ENCODE measurements around the gene RTN4RL1.

Gene RTN4RL1

GRCh38 chr17:1919201-1919600, 105.9 kb downstream of the RTN4RL1 start:
- DNase-seq (ENCODE audit: low spot score) = no peak

- DNase-seq (ENCODE audit: low spot score) = no peak
These were observed 106.6 kb downstream of the RTN4RL1 start for GRCh38 chr17:1918346-1919162.

DNA sequence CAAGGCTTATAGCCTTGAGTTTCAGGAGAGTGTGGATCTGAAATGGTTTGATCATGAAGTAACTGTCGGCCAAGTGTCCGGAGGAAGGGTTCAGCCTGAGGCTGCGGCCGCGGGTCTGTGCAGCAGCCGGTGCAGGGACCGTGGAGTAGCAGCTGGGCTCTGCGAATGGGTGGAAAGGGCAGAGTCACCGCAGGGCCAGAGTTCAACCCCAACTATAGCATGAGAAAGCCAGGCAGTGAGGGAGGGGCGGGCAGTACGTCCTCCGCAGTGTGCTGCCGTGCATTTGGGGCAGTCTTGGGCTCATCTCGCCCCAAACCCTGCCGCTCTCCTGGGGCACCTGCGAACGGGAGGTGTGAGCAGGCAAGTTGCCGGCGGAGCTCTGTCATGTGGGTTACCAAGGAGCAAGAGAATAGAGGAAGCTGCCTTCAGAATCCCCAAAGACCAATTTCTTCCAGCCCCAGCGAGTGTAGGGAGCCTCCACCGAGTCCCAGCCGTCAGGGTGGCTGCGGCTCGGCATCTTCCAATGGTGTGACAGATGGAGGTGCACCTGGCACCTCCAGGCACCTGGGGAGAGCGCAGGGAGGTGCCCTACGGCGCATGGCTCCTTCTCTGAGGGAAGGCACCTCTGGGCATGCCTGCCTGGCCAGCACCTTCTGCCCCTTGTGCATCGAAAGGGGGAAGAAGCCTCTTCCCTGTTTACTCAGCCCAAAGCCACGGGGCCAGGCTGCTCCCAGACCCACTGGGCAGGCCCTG, 108.0 kb downstream of the RTN4RL1 start:
- DNase-seq (ENCODE audit: low spot score) = no peak

- no peak for DNase-seq (ENCODE audit: low spot score)
These were observed 108.8 kb downstream of the RTN4RL1 start for GRCh38 chr17:1916316-1916715.

DNA sequence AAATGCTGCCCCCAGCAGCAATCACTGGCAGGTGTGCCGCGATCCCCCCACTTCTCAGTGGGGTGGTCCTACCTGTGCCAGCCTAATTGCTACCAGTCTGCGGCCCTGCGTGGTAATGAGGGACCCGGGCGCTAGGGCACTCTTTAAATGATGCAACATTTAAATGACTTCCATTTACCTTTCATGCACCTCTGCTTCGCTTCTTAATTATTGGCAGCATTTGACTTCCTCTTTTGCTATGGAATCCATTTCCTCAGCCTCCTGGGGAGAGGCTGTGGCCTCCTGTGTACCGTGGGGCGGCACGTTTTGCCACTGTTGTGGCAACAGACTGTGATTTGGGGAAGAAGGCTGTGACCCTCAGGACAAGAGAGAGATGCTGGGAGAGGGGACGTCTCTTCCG, 109.2 kb downstream of the RTN4RL1 start:
- no peak for DNase-seq (ENCODE audit: low spot score)

- no peak for DNase-seq (ENCODE audit: low spot score)
These were observed 110.5 kb downstream of the RTN4RL1 start for GRCh38 chr17:1914661-1915083.

GRCh38 chr17:1913702-1914101, 111.4 kb downstream of the RTN4RL1 start:
- DNase-seq (ENCODE audit: low spot score) = no peak

- no peak for DNase-seq (ENCODE audit: low spot score)
These were observed 113.0 kb downstream of the RTN4RL1 start for GRCh38 chr17:1912146-1912545.

DNA sequence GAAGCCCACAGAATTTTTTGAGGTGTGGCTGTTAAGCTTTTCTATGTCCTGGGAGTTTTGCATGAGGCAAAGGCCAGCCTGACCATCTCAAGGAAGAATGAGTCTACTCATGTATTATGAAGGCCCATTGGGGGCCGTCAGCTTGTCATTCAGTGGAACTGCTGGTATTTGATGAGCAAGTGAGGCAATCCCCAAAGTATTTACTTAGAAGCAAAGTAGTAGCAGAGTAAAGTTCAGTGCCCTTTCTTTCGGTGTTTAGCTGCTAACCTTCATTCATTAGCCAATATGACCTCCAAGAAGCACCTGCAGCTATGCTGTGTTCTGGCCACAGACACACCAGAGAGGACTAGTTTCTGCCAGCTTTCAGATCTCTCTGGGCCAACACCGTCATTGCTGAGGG, 115.1 kb downstream of the RTN4RL1 start:
- no peak for DNase-seq (ENCODE audit: low spot score)

GRCh38 chr17:1908699-1909309, 116.3 kb downstream of the RTN4RL1 start:
- DNase-seq (ENCODE audit: low spot score) = peak; percentile 82

- DNase-seq (ENCODE audit: low spot score) = peak; percentile 38
These were observed 117.0 kb downstream of the RTN4RL1 start for GRCh38 chr17:1907909-1908698.

DNA sequence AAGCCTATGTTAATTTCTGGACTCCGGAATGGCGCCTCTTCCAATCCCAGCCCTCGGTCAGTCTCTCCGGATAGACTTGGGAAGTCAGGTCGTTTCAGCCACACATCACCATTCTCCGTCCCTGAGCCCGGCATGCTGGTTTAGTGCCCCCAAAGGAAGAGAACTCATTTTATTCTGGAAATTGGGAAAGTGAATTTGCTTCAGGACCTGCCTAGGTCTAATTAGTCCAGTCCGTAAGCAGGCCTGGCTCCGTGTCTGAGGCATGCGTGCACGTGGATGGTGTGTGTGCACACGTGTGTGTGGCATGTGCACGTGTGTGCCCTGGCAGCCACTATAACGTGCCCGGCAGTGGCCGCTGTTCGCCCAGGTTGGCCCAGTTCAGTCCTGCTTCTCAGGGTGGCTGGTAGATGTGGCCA, 117.9 kb downstream of the RTN4RL1 start:
- DNase-seq (ENCODE audit: low spot score) = no peak

DNA sequence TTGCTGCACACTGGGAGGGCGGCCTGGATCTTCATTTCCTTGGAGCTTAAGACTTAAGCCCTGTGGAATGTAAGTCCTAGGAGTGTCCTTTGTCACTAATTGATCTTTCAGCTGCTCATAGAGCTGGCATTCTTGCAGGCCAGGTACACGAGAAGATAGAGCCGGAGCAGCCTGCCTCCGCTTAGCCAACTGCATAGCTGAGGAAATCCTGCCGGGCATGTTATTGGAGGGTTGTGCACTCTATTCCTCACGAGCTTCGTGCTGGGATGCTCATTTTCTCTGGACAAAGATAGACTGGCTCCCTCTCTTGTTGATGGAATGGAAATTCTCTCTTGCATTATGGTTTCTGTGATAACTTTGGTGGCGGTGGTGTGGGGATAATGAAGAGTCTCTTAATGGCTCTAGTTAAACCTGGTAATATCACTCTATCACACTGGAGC, 118.5 kb downstream of the RTN4RL1 start:
- DNase-seq (ENCODE audit: low spot score) = no peak

DNA sequence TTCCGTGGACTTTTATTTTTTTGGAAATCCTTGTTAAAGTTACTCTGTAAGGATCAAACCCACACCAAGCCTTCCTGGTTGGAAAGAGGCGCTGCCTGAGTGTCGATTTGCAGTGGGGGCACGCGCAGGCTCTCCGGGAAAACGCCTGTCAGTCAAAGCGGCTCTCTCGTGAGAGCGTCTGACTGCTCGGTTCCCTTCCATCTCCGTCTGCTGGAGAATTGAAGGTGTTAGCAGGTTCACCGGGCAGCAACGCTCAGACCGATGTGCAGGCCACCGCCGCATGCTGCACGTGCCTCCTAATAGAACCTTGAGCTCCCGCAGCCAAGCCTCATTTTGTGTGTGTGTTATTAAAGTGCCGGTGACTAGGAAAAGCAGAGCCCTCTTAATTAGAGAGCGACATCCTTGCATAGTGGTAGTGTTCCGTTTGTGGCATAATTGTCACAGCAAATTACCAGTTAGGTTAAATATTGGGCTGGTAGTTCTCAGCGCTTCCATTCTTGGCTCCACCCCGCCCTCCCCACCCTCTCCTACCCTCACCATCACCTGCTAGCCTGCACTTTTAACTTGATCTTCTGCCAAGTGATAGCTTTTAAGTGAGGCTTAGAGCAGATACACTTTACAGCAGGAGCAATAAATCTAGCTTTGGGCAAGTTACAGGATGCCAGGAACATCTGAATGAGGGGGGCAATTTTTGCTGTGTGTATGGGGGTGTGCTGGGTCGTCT, 119.8 kb downstream of the RTN4RL1 start:
- DNase-seq (ENCODE audit: low spot score) = peak; percentile 38

- no peak for DNase-seq (ENCODE audit: low spot score)
These were observed 120.6 kb downstream of the RTN4RL1 start for GRCh38 chr17:1904273-1905182.

DNA sequence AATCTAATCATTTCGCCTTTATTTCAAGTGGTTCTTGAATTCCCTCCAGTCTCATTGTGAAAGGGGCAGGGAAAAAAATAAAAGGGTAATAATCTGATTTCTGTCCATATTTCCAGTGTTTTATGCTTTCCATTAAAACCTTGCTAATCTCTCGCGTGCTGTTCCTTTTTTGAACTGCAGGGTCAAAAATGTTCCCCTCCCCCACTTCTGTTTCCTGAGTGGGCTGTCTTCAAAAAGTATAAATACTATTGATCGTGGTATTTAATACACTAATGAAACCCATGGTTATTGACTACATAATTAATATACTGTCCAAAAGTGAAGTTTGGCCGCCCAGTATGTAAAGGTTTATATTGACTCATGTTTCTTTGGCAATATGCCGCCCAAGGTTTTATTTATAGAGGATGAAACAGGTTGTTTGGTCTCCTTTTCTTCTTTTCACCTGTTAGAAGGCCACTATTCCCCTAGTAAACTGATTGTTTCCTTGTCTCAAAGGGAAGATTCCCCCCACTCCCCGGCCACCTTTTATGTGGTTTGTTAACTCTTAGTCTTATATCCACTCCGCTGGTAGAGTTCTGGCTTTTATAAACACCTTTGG, 125.6 kb downstream of the RTN4RL1 start:
- no peak for DNase-seq (ENCODE audit: low spot score)

GRCh38 chr17:1898872-1899271, 126.3 kb downstream of the RTN4RL1 start:
- DNase-seq (ENCODE audit: low spot score) = no peak

DNA sequence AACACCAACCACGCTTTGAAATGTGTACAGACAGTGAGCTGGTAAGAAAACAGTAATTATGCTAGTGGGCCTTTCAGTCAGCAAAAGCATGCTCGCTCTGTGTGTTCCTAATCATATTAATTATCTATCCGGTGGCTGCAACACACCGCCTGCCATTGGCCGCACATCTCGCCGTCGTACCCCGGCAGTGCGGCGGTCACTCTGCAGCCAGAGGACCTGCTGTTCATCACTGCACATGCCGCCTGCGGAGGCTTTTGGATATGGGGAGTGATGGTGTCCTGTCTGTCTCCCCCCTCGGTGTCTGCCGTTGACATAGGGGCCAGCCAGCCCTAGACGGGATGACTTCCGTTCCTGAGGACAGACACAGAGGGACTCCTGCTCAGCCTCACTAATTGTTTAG, 126.8 kb downstream of the RTN4RL1 start:
- DNase-seq (ENCODE audit: low spot score) = no peak

GRCh38 chr17:1897105-1897656, 128.0 kb downstream of the RTN4RL1 start:
- no peak for DNase-seq (ENCODE audit: low spot score)
